Duodenal mucosa (tissue), 2 donors: ENCODE data around the gene SLC44A2.
"Not testable (repeated sequence)": the region's sequence is repeated elsewhere in the genome, so short reads cannot be mapped to it uniquely, and the experiment has no call there.

ENCODE experiments used
- H3K27ac ChIP-seq: one replicate; pipeline ENCODE4 v1.7.0; 2013; ENCODE audit warnings: low read depth, low read length
- H3K27me3 ChIP-seq, 2 donors: one replicate each; pipeline ENCODE4 v1.7.0; 2013; ENCODE audit warnings: low read length in 2 of 2, control low read depth in 1 of 2; ENCODE audit not compliant: insufficient read depth in 2 of 2, control insufficient read depth in 1 of 2
- H3K36me3 ChIP-seq, 2 donors: one replicate each; pipeline ENCODE4 v1.7.0; 2013; ENCODE audit warnings: low read length in 2 of 2, control low read depth in 1 of 2; ENCODE audit not compliant: insufficient read depth in 2 of 2, control insufficient read depth in 1 of 2
- H3K4me1 ChIP-seq, 2 donors: one replicate each; pipeline ENCODE4 v1.7.0; 2013; ENCODE audit warnings: low read length in 2 of 2, control low read depth in 1 of 2; ENCODE audit not compliant: insufficient read depth in 2 of 2, control insufficient read depth in 1 of 2
- H3K4me3 ChIP-seq, 2 donors: one replicate each; pipeline ENCODE4 v1.7.0; 2013; ENCODE audit warnings: low read length in 2 of 2, low read depth in 1 of 2
- H3K9ac ChIP-seq, 2 donors: one replicate each; pipeline ENCODE4 v1.7.0; 2013; ENCODE audit warnings: low read length in 2 of 2, low read depth in 1 of 2
- H3K9me3 ChIP-seq, 2 donors: one replicate each; pipeline ENCODE4 v1.7.0; 2013; ENCODE audit warnings: low read length in 2 of 2, control low read depth in 1 of 2; ENCODE audit not compliant: control insufficient read depth in 1 of 2

SLC44A2 gene

DNA sequence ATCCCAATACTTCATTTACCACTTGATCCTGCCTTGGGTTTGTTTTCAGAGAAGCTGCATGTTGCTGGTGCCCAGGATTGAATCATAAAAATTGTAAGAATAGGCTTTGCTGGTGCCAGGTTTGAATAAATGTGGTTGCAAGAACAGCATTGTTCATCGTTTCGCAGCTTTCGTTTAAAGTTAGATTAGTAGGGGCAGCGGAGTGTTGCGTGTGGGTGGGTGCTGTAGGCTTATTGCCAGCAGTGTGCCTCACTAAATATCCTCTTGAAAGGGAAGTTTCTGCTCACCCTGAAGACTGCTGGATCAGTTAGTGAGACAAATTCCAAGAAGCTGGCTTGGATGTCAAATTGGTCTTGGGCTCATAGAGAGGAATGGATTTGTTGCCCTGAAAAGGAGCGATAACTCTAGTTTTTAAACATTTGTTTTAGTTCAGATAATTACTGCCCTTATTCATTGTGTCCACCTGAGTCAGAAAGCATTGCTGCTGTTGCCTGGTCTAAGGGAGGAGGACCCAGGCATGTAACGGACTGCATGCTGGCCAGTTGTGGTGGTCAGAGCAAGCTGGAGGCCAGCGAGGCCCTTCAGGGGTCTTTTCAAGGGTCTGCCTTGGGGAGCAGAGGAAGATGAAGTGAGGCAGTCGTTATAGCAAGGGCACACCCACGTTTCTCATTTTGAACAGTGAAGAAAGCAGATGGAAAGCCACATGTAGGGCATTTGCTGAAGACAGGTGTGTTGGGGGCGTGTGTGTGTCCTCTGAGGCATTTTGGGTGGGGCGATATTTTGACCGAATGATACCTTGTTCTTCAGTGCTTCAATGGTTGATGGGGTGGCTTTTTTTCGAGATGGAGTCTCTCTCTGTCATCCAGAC, 37.3 kb downstream of the SLC44A2 start:
- no peaks in the 10 kb centered on the region for H3K27me3 ChIP-seq
- no peaks in the 10 kb centered on the region for H3K9me3 ChIP-seq
- H3K4me1 ChIP-seq = peaks cover 19 to 20% of the 10 kb centered on the region in 2 donors
- H3K27ac ChIP-seq = no peak overlapping the region
- peaks cover 0 to 18% of the 10 kb centered on the region in 2 donors for H3K36me3 ChIP-seq
- H3K4me3 ChIP-seq = no peak overlapping the region
- no peak overlapping the region for H3K9ac ChIP-seq

DNA sequence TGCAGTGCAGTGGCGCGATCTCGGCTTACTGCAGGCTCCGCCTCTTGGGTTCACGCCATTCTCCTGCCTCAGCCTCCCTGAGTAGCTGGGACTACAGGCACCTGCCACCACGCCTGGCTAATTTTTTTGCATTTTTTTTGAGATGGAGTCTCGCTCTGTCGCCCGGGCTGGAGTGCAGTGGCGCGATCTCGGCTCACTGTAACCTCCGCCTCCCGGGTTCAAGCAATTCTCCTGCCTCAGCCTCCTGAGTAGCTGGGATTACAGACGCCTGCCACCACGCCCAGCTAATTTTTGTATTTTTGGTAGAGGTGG, 37.9 kb downstream of the SLC44A2 start:
- H3K9me3 ChIP-seq = not testable (repeated sequence)

DNA sequence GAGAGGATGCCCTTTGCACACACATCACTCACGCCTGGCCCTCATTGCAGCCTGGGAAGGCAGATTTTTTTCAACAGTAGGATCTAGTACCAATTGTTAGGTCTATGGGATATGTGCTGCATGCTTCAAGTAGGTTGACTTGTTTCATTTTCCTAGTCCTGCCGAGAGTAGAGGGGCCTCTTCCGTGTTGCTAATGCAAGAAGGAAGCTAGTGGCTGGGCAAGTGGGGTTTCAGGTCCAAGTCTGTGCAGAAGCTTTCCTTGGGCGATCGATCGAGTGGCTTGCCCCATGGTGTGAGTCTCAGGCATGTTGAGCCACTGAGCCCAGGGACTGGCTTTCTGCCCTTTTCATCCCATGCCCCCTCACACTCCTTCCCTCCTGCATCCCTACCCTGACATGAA, 42.5 kb downstream of the SLC44A2 start:
- no peaks in the 10 kb centered on the region for H3K27me3 ChIP-seq
- no peaks in the 10 kb centered on the region for H3K9me3 ChIP-seq
- peaks cover 5 to 15% of the 10 kb centered on the region in 2 donors for H3K4me1 ChIP-seq
- no peak overlapping the region for H3K4me3 ChIP-seq
- no peak overlapping the region for H3K27ac ChIP-seq
- peaks cover 13 to 37% of the 10 kb centered on the region in 2 donors for H3K36me3 ChIP-seq
- H3K9ac ChIP-seq = no peak overlapping the region

More for the DNA sequence above, 37.9 kb downstream of the SLC44A2 start:
- Histone ChIP-seq H3K36me3 (peaks cover 0 to 24% of the 10 kb centered on the region in 2 donors), H3K4me1 (peaks cover 24 to 25% of the 10 kb centered on the region in 2 donors)
- not testable (repeated sequence) for H3K4me3 ChIP-seq, H3K9ac ChIP-seq, H3K27ac ChIP-seq, H3K27me3 ChIP-seq

DNA sequence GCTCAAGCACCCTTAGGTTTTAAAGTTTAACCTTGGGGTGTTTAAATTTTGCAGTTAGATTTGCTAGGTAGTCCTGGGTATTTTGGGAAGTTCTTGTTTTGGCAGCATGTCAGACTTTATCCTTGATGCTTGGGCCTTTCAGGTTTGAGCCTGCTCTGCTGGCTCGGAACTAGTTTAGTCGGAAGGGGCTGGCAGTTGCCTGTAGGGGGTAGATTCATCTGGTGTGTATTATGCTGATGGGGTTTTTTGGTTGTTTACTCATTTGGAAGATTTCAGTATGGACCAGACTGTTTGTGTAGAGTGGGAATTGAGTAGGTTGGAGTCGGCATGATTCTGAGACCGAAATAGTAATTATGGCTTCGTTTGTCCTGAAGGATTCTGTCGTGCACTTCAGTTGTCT, 43.9 kb downstream of the SLC44A2 start:
- peaks cover 4 to 10% of the 10 kb centered on the region in 2 donors for H3K4me1 ChIP-seq

DNA sequence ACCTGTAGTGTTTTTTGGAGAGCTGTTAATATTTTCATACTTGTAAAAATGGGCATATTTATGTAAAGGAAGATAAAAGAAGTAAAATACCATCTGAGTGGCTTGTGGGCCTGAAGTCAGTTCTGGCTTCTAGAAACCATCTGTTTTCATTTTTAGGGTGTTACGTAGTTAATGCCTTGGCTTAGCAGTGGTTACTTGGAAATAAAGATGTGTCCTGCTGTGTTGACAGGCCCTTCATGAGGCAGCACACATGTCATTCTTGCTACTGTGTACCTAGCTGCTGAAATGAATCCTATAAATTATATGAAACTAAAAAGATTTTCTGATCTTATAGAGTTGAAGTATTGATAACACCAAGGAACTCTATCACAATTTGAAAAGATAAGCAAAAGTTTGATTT, 44.8 kb downstream of the SLC44A2 start:
- H3K36me3 ChIP-seq = peaks cover 13 to 52% of the 10 kb centered on the region in 2 donors
- no peak overlapping the region for H3K27ac ChIP-seq
- H3K9me3 ChIP-seq = no peaks in the 10 kb centered on the region
- no peak overlapping the region for H3K4me3 ChIP-seq
- no peak overlapping the region for H3K9ac ChIP-seq
- peaks cover 4 to 10% of the 10 kb centered on the region in 2 donors for H3K4me1 ChIP-seq
- no peaks in the 10 kb centered on the region for H3K27me3 ChIP-seq

More for the DNA sequence above, 43.9 kb downstream of the SLC44A2 start:
- Histone ChIP-seq H3K4me3 (no peak overlapping the region), H3K27ac (no peak overlapping the region), H3K9me3 (no peaks in the 10 kb centered on the region), H3K9ac (no peak overlapping the region), H3K27me3 (no peaks in the 10 kb centered on the region), H3K36me3 (peaks cover 13 to 46% of the 10 kb centered on the region in 2 donors)

DNA sequence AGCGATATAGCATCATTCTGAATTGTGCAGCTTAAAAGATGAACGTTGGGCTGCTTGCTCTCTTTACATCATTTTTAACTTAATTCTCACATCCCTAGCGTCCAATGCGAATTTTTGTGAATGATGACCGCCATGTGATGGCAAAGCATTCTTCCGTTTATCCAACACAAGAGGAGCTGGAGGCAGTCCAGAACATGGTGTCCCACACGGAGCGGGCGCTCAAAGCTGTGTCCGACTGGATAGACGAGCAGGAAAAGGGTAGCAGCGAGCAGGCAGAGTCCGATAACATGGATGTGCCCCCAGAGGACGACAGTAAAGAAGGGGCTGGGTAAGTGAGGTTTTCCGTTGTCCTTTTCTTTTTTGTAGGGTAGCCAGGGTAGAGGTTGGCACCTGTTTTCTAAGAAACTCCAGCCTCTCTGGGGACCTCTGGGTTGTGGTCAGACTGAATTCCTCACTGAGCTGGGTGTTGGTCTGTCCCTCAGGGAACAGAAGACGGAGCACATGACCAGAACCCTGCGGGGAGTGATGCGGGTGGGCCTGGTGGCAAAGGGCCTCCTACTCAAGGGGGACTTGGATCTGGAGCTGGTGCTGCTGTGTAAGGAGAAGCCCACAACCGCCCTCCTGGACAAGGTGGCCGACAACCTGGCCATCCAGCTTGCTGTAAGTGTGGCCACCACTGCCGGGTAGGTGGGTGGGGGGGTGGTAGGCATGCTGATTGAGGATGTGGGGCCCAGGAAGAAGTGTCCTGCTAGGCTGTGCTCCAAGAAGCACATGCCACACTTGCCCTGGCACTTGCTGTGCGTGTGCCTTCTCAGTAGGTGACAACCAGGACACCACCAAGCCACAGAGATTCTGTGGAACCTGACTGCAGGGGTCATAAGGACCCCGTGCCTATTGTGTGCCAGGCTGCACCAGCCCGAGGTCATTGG, 45.8 kb downstream of the SLC44A2 start:
- H3K27me3 ChIP-seq = no peaks in the 10 kb centered on the region
- peaks cover 13 to 59% of the 10 kb centered on the region in 2 donors for H3K36me3 ChIP-seq
- H3K4me3 ChIP-seq = no peak overlapping the region
- H3K4me1 ChIP-seq = peaks cover 4 to 10% of the 10 kb centered on the region in 2 donors
- no peak overlapping the region for H3K27ac ChIP-seq
- no peaks in the 10 kb centered on the region for H3K9me3 ChIP-seq
- H3K9ac ChIP-seq = no peak overlapping the region

DNA sequence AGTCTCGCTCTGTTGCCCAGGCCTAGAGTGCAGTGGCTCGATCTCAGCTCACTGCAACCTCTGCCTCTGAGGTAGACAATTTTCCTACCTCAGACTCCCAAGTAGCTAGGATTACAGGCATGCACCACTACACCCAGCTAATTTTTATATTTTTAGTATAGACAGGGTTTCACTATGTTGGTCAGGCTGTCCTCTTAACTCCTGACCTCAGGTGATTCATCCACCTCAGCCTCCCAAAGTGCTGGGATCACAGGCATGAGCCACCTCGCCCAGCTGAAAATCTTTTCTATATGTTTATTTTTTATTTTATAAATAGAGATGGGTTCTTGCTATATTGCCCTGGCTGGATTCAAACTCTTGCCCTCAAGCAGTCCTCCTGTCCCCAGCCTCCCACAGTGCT, 46.6 kb downstream of the SLC44A2 start:
- H3K4me1 ChIP-seq = not testable (repeated sequence)

DNA sequence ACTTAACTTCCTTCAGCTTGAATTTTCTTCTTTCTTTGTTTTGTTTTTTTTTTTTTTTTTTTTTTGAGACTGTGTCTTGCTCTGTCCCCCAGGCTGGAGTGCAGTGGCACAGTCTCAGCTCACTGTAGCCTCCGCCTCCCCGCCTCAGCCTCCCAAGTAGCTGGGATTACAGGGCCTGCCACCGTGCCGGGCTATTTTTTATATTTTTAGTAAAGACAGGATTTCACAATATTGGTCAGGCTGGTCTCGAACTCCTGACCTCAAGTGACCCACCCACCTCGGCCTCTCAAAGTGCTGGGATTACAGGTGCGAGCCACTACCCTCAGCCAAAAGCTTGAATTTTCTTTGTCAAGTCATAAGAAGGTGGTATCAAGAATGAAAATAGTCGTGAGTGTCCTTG, 49.9 kb downstream of the SLC44A2 start:
- H3K27ac ChIP-seq, H3K9me3 ChIP-seq, H3K4me3 ChIP-seq, H3K9ac ChIP-seq, H3K4me1 ChIP-seq, H3K27me3 ChIP-seq: not testable (repeated sequence)
- peaks cover 40 to 85% of the 10 kb centered on the region in 2 donors for H3K36me3 ChIP-seq

More for the DNA sequence above, 46.6 kb downstream of the SLC44A2 start:
- H3K36me3 ChIP-seq = peaks cover 15 to 62% of the 10 kb centered on the region in 2 donors
- not testable (repeated sequence) for H3K4me3 ChIP-seq, H3K27me3 ChIP-seq, H3K27ac ChIP-seq, H3K9me3 ChIP-seq, H3K9ac ChIP-seq

DNA sequence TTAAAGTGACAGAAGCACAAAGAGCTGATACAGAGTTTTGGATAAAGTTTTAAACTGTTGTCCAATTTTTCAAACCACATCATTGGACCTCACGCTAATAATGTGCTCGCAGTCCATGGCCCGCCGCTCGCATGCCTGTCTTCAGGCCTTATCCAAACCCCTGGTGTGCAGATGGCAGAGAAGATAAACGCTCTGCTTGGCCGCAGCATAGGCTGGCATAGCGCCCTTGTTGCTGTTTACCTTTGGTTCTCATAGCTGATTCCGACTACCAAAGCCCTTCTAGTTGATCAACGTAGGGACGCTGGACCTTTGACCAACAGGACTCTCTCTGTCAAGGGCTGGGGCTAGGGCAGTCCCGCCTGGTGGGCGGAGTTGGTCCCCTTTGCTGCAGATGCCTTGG, 52.4 kb downstream of the SLC44A2 start:
- H3K4me3 ChIP-seq = no peak overlapping the region
- H3K36me3 ChIP-seq = peaks cover 52 to 86% of the 10 kb centered on the region in 2 donors
- no peak overlapping the region for H3K27ac ChIP-seq

DNA sequence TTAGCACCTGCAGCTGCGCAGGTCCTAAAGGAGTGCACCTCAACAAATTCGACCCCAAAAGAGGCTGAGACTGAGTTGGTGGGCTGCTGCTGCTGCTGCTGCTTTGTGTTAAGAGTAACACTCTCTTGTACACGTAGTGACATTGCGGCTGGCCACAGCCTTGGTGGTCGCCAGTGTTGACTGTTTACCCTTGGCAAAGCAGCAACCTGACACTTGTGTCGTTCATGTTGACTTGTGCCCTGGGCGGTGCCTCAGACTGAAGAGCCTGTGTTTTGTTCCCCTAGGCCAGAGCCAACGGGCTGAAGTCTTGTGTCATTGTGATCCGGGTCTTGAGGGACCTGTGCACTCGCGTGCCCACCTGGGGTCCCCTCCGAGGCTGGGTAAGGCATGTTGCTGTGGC, 53.5 kb downstream of the SLC44A2 start:
- Histone ChIP-seq H3K4me1 (no peaks in the 10 kb centered on the region), H3K27me3 (no peaks in the 10 kb centered on the region), H3K4me3 (no peak overlapping the region), H3K9me3 (no peaks in the 10 kb centered on the region), H3K36me3 (peaks cover 62 to 87% of the 10 kb centered on the region in 2 donors), H3K27ac (no peak overlapping the region), H3K9ac (no peak overlapping the region)

More for the DNA sequence above, 52.4 kb downstream of the SLC44A2 start:
- no peaks in the 10 kb centered on the region for H3K9me3 ChIP-seq
- H3K27me3 ChIP-seq = no peaks in the 10 kb centered on the region
- no peak overlapping the region for H3K9ac ChIP-seq
- H3K4me1 ChIP-seq = no peaks in the 10 kb centered on the region
